Astrocyte of the spinal cord (primary cell): ENCODE results near the gene SPEG.

Experiments used
- DNase-seq: peaks from one replicate; pipeline ENCODE4 v3.0.0; 2011; ENCODE audit warnings: low read depth, low spot score
- H3K4me3 ChIP-seq: 2 replicates; pipeline ENCODE4 v1.5.1; 2011; ENCODE audit warnings: low read depth, mild to moderate bottlenecking, low read length, moderate library complexity
- CTCF ChIP-seq: IDR thresholded peaks from 2 replicates; pipeline ENCODE4 v1.5.1; 2012; ENCODE audit warnings: low read depth, mild to moderate bottlenecking, low read length, inconsistent platforms
- in situ Hi-C: cut with HindIII; loops from 2 replicates; pipeline ENCODE4 v1.10.0; 2017; ENCODE audit warnings: low sequenced_read_pairs

SPEG gene

GRCh38 chr2:219476652-219477151 is 42.1 kb downstream of the SPEG start:
- no peak for TF ChIP-seq CTCF
- no peak overlapping the region for H3K4me3 ChIP-seq
- no peak for DNase-seq
- in situ Hi-C loops = no loop called here

GRCh38 chr2:219477179-219477578 is 42.5 kb downstream of the SPEG start:
- no peak overlapping the region for H3K4me3 ChIP-seq
- no peak for TF ChIP-seq CTCF
- no peak for DNase-seq
- in situ Hi-C loops = no loop called here

- in situ Hi-C loops = no loop called here
- no peak for DNase-seq
- no peak overlapping the region for H3K4me3 ChIP-seq
- no peak for TF ChIP-seq CTCF
These were observed 43.2 kb downstream of the SPEG start for GRCh38 chr2:219477815-219478214.

GRCh38 chr2:219478916-219479315 is 44.3 kb downstream of the SPEG start:
- no peak overlapping the region for H3K4me3 ChIP-seq
- DNase-seq = no peak
- no peak for TF ChIP-seq CTCF
- in situ Hi-C loops = no loop called here

GRCh38 chr2:219480004-219480403 is 45.4 kb downstream of the SPEG start:
- H3K4me3 ChIP-seq = no peak overlapping the region
- no peak for DNase-seq
- in situ Hi-C loops = no loop called here
- no peak for TF ChIP-seq CTCF

- DNase-seq = no peak
- in situ Hi-C loops = no loop called here
- TF ChIP-seq CTCF = no peak
- H3K4me3 ChIP-seq = no peak overlapping the region
These were observed 48.2 kb downstream of the SPEG start for GRCh38 chr2:219482674-219483405.
